Measurements from ENCODE around the gene MYO15B. TPM values are rescaled to one million over a fixed set of nuclear protein-coding genes. Genes with fewer than 3 reads are reported as not detected.

Gene MYO15B
- total and polyA plus RNA-seq, 2 of the 13 experiments (the other 11 are each of a cell fraction or from before 2014, with no cell fraction given): 2.8 to 8.1 TPM

Other genes starting within 250 kb of the MYO15B start
- 92.3 and 95.7 TPM in 2 replicates for gene GRB2, start 182.1 kb upstream of the MYO15B start, total RNA-seq (2016; rRNA removed; fragmentation: Illumina TruSeq; extraction: Trizol)
- 67.9 and 84.6 TPM in 2 replicates for gene GRB2, start 182.1 kb upstream of the MYO15B start, polyA plus RNA-seq (2011; rRNA removed)
- 20.8 and 32.6 TPM in 2 replicates for gene TMEM94, start 131.2 kb upstream of the MYO15B start, total RNA-seq (2016; rRNA removed; fragmentation: Illumina TruSeq; extraction: Trizol)
- gene TMEM94, start 131.2 kb upstream of the MYO15B start, polyA plus RNA-seq (2011; rRNA removed): 134 and 150 TPM in 2 replicates
- gene CASKIN2, start 72.3 kb upstream of the MYO15B start, total RNA-seq (2016; rRNA removed; fragmentation: Illumina TruSeq; extraction: Trizol): 5.2 and 10.6 TPM in 2 replicates
- 6.8 and 7.8 TPM in 2 replicates for gene CASKIN2, start 72.3 kb upstream of the MYO15B start, polyA plus RNA-seq (2011; rRNA removed)
- gene TSEN54, start 71.3 kb upstream of the MYO15B start, total RNA-seq (2016; rRNA removed; fragmentation: Illumina TruSeq; extraction: Trizol): 43.6 and 62.9 TPM in 2 replicates
- gene TSEN54, start 71.3 kb upstream of the MYO15B start, polyA plus RNA-seq (2011; rRNA removed): 63.3 and 64.4 TPM in 2 replicates
- 53.9 and 86.7 TPM in 2 replicates for gene LLGL2, start 62.1 kb upstream of the MYO15B start, total RNA-seq (2016; rRNA removed; fragmentation: Illumina TruSeq; extraction: Trizol)
- gene LLGL2, start 62.1 kb upstream of the MYO15B start, polyA plus RNA-seq (2011; rRNA removed): 83.0 and 109 TPM in 2 replicates
- gene SMIM5, start 45.6 kb downstream of the MYO15B start, total RNA-seq (2016; rRNA removed; fragmentation: Illumina TruSeq; extraction: Trizol): not detected in 2 replicates
- gene SMIM5, start 45.6 kb downstream of the MYO15B start, polyA plus RNA-seq (2011; rRNA removed): 0.05 TPM in 1 of 2 replicates, not detected in the other
- 17.8 and 32.0 TPM in 2 replicates for gene RECQL5, start 79.4 kb downstream of the MYO15B start, total RNA-seq (2016; rRNA removed; fragmentation: Illumina TruSeq; extraction: Trizol)
- gene RECQL5, start 79.4 kb downstream of the MYO15B start, polyA plus RNA-seq (2011; rRNA removed): 27.7 and 33.4 TPM in 2 replicates
- 99.4 and 109 TPM in 2 replicates for gene SAP30BP, start 79.5 kb downstream of the MYO15B start, total RNA-seq (2016; rRNA removed; fragmentation: Illumina TruSeq; extraction: Trizol)
- 67.7 and 80.1 TPM in 2 replicates for gene SAP30BP, start 79.5 kb downstream of the MYO15B start, polyA plus RNA-seq (2011; rRNA removed)
- 4.0 and 6.9 TPM in 2 replicates for gene ITGB4, start 133.7 kb downstream of the MYO15B start, total RNA-seq (2016; rRNA removed; fragmentation: Illumina TruSeq; extraction: Trizol)
- gene ITGB4, start 133.7 kb downstream of the MYO15B start, polyA plus RNA-seq (2011; rRNA removed): 14.5 and 14.7 TPM in 2 replicates
- gene GALK1, start 177.4 kb downstream of the MYO15B start, total RNA-seq (2016; rRNA removed; fragmentation: Illumina TruSeq; extraction: Trizol): 93.6 and 95.6 TPM in 2 replicates
- 59.9 and 93.0 TPM in 2 replicates for gene GALK1, start 177.4 kb downstream of the MYO15B start, polyA plus RNA-seq (2011; rRNA removed)
- gene UNK, start 197.0 kb downstream of the MYO15B start, total RNA-seq (2016; rRNA removed; fragmentation: Illumina TruSeq; extraction: Trizol): 28.6 and 33.0 TPM in 2 replicates
- 30.7 and 31.6 TPM in 2 replicates for gene UNK, start 197.0 kb downstream of the MYO15B start, polyA plus RNA-seq (2011; rRNA removed)

All from HepG2 (cell line).